Dendritic cell treated with granulocyte-macrophage colony-stimulating factor and Interleukin-4, amounts not matched to agents 40 ng/mL and 50 ng/mL, for 4 days (primary cell): Measurements from ENCODE around the gene PRODH2.
A peak's percentile ranks its signal among the peaks of the same experiment; 100 is the strongest.
"Not testable (repeated sequence)": the region's sequence is repeated elsewhere in the genome, so short reads cannot be mapped to it uniquely, and the experiment has no call there.

Source experiments
- H3K27ac Mint-ChIP-seq: one replicate; pipeline ENCODE4 v1.8.0; 2022; ENCODE audit warnings: mild to moderate bottlenecking, mixed read lengths
- H3K27me3 Mint-ChIP-seq: one replicate; pipeline ENCODE4 v1.8.0; 2022; ENCODE audit warnings: mild to moderate bottlenecking, mixed read lengths
- H3K36me3 Mint-ChIP-seq: one replicate; pipeline ENCODE4 v1.8.0; 2022; ENCODE audit warnings: low read depth, mixed read lengths
- H3K4me1 Mint-ChIP-seq: one replicate; pipeline ENCODE4 v1.8.0; 2022; ENCODE audit warnings: low read depth, mixed read lengths
- H3K4me3 Mint-ChIP-seq: one replicate; pipeline ENCODE4 v1.8.0; 2022; ENCODE audit warnings: mild to moderate bottlenecking, moderate library complexity, mixed read lengths
- H3K9me3 Mint-ChIP-seq: one replicate; pipeline ENCODE4 v1.8.0; 2022; ENCODE audit warnings: mixed read lengths
- intact Hi-C: fragments of 100-400 bp; cut with micrococcal nuclease; formaldehyde crosslinking; loops from one replicate; pipeline ENCODE4 v1.15.0; 2022

PRODH2 gene

GRCh38 chr19:35847911-35848310 is 35.3 kb upstream of the PRODH2 start:
- peaks cover 82% of the 10 kb centered on the region for H3K27me3 Mint-ChIP-seq
- peaks cover 16% of the 10 kb centered on the region for H3K4me1 Mint-ChIP-seq
- H3K9me3 Mint-ChIP-seq: no peaks in the 10 kb centered on the region
- H3K36me3 Mint-ChIP-seq: no peaks in the 10 kb centered on the region
- H3K4me3 Mint-ChIP-seq: no peak overlapping the region
- H3K27ac Mint-ChIP-seq: no peak overlapping the region
- intact Hi-C loops: no loop called here

DNA sequence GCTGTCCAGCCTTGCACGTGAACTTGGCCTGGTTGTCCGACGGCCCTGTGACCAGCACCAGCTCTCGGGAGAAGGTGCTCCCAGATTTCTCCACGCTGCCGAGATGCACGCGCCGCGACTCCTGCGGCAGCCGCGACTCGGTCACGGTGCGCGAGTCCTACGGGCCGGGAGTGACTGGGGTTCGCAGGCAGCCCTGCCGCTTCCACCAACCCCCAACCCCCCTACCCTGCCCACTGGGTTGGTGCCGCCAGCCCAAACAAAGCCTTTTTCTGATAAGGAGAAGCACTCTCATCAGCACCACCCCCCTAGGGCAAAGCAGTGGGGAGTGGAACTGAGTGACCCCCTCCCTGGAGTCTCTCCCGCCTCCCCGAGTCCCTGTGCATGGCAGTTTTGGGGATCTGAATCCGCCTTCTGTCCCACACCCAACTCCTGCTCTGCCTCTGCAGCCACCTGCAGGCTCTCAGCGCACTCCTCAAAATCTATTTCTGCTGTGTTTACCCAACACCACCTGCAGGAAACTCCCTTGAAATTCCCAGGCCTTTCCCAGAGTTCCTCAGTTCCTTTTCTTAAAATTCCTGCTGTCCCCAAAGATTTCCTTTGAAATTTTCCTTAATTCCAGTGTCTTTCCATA is 33.5 kb upstream of the PRODH2 start:
- intact Hi-C loops: no loop called here
- no peak overlapping the region for H3K27ac Mint-ChIP-seq
- no peak overlapping the region for H3K4me3 Mint-ChIP-seq
- H3K4me1 Mint-ChIP-seq: peaks cover 16% of the 10 kb centered on the region
- H3K36me3 Mint-ChIP-seq: no peaks in the 10 kb centered on the region
- peaks cover 71% of the 10 kb centered on the region for H3K27me3 Mint-ChIP-seq
- H3K9me3 Mint-ChIP-seq: no peaks in the 10 kb centered on the region

GRCh38 chr19:35845215-35846037 is 32.8 kb upstream of the PRODH2 start:
- Mint-ChIP-seq H3K4me3 (peak overlapping the region; percentile 62), H3K36me3 (no peaks in the 10 kb centered on the region), H3K27ac (no peak overlapping the region), H3K9me3 (no peaks in the 10 kb centered on the region), H3K27me3 (peaks cover 64% of the 10 kb centered on the region), H3K4me1 (peaks cover 16% of the 10 kb centered on the region)
- intact Hi-C loops: no loop called here

GRCh38 chr19:35844482-35845214 is 32.0 kb upstream of the PRODH2 start:
- Mint-ChIP-seq H3K4me3 (peak overlapping the region; percentile 62), H3K9me3 (no peaks in the 10 kb centered on the region), H3K27me3 (peaks cover 64% of the 10 kb centered on the region), H3K36me3 (no peaks in the 10 kb centered on the region), H3K27ac (no peak overlapping the region), H3K4me1 (peaks cover 16% of the 10 kb centered on the region)
- intact Hi-C loops: no loop called here

DNA sequence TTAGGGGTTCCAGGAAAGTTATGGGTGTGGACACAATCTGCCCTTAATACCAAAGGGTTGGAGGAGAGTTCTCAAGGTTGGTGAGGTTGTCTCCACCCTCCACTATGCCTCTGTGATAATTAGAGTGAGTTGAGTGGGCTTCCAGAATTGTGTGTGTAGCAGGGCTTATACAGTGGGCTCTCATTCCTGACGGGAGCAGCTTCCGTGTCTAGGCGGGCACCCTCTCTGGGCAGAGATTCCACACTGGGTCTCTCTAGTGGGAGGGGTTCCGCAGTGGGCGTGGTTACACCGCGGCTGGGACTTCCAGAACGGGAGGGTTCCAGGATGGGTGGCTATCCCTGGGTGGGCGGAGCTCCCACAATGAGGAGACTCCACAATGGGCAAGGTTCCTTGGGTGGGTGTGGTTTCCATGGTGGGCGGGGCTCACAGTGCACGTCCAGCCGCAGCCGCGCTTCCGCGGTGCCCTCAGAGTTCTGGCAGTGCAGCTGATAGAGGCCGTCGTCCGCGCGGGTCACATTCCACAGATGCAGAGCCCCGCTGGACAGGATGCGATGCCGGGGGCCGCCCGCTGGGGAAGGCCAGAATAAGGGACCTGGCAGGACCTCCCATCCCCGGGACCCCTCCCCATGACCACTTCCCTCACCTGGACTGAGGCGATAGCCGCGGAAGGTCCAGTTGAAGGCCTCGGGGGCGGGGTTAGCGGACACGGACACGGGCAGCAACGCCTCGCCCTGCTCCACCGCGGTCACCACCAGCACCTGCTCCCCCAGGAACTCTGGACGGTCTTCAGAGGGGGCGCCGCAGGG is 31.2 kb upstream of the PRODH2 start:
- Mint-ChIP-seq H3K27ac (no peak overlapping the region), H3K4me3 (no peak overlapping the region), H3K4me1 (peaks cover 16% of the 10 kb centered on the region), H3K9me3 (no peaks in the 10 kb centered on the region), H3K27me3 (peaks cover 60% of the 10 kb centered on the region), H3K36me3 (no peaks in the 10 kb centered on the region)
- intact Hi-C loops: no loop called here

DNA sequence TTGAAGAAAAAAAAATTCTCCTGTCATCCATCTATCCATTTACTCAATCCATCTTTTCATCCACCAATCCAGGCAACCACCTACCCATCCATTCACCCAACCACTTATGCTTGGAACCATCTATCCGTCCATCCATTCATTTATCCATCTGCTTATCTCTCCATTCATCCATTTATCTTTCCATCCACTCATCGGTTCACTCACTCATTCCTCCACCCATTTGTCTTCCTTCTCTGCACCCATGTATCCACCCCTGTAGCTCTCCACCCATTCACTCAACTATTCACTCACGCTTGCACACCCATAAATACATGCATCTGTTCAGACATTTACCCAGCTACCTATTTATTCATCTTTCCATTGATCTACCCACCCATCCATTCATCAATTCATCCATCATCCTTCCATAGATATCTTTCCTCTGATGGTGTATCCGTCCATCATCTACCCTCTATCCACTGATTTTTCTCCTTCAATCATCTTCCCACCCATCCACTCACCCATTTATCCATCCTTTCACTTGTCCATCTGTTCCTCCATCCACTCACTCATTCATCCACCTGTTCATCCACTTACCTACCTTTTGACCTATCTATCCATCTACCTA is 30.1 kb upstream of the PRODH2 start:
- no peak overlapping the region for H3K4me3 Mint-ChIP-seq
- intact Hi-C loops: no loop called here
- H3K27ac Mint-ChIP-seq: no peak overlapping the region
- no peaks in the 10 kb centered on the region for H3K36me3 Mint-ChIP-seq
- no peaks in the 10 kb centered on the region for H3K9me3 Mint-ChIP-seq
- H3K4me1 Mint-ChIP-seq: peaks cover 16% of the 10 kb centered on the region
- H3K27me3 Mint-ChIP-seq: peaks cover 50% of the 10 kb centered on the region

DNA sequence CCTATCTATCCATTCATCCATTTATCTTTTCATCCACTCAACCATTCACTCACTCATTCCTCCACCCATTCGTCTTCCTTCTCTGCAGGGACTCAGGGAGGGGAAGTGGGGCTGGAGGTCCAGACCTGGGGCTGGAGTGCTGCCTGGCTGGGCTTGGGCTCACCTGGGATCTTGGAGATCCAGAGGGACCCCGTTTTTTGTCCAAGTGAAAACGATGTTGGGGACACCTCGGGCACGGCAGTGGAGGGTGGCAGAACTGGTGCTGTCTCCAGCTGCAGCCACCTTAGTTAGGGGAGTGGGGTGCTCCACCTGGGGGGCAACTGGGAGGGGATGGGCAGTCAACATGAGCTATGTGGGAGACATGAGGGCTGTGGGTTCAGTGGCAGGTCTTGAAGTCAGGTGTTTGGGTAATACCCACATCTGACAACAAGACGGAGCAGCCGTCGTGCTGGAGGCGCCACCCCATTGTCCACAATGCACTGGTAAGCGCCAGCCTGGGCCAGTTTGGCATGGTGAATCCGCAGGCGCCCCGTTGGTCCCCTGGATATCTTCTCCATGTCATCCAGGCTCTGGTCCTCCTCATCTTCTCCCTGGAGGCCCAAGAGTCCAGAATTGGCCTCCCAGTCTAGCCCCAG is 29.4 kb upstream of the PRODH2 start:
- Mint-ChIP-seq H3K27me3 (peaks cover 49% of the 10 kb centered on the region), H3K27ac (no peak overlapping the region), H3K9me3 (no peaks in the 10 kb centered on the region), H3K4me3 (no peak overlapping the region), H3K36me3 (no peaks in the 10 kb centered on the region), H3K4me1 (peaks cover 16% of the 10 kb centered on the region)
- intact Hi-C loops: no loop called here

DNA sequence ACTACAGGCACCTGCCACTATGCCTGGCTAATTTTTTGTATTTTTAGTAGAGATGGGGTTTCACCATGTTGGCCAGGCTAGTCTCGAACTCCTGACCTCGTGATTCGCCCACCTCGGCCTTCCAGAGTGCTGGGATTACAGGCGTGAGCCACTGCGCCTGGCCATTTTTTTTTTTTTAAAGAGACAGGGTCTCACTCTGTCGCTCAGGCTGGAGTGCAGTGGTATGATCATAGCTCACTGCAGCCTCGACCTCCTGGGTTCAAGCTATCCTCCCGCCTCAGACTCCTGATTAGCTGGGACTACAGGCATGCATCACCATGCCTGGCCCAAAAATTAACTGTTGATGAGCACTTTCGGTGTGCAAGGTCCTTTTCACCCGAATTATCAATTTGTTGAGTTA is 23.5 kb upstream of the PRODH2 start:
- peaks cover 22% of the 10 kb centered on the region for H3K27me3 Mint-ChIP-seq
- H3K9me3 Mint-ChIP-seq, H3K4me1 Mint-ChIP-seq, intact Hi-C loops, H3K36me3 Mint-ChIP-seq, H3K27ac Mint-ChIP-seq, H3K4me3 Mint-ChIP-seq: not testable (repeated sequence)

DNA sequence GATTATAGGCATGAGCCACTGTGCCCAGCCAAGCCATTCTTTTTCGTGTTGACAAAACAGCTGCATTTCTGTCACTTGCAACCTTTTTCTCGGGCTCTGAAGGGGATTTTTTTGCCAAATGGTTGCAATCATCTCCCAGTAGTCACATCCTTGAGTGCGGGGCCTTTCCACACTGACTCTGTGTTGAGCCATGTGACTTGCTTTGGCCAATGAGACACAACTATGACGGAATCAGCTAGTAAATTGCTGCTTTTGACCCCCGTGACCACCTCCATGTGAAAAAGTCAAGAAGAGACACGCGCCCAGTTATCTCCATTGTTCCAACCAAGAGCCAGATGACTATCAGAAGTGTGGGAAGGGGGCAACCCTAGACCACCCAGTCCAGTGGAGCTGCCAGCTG is 21.3 kb upstream of the PRODH2 start:
- H3K9me3 Mint-ChIP-seq: no peaks in the 10 kb centered on the region
- no peak overlapping the region for H3K4me3 Mint-ChIP-seq
- no peaks in the 10 kb centered on the region for H3K4me1 Mint-ChIP-seq
- peaks cover 24% of the 10 kb centered on the region for H3K27me3 Mint-ChIP-seq
- H3K36me3 Mint-ChIP-seq: no peaks in the 10 kb centered on the region
- intact Hi-C loops: no loop called here
- no peak overlapping the region for H3K27ac Mint-ChIP-seq

- H3K27ac Mint-ChIP-seq: no peak overlapping the region
- H3K4me3 Mint-ChIP-seq: no peak overlapping the region
- H3K36me3 Mint-ChIP-seq: no peaks in the 10 kb centered on the region
- no peaks in the 10 kb centered on the region for H3K9me3 Mint-ChIP-seq
- intact Hi-C loops: no loop called here
- H3K27me3 Mint-ChIP-seq: peaks cover 23% of the 10 kb centered on the region
- H3K4me1 Mint-ChIP-seq: no peaks in the 10 kb centered on the region
Measured at GRCh38 chr19:35832054-35832453, 19.4 kb upstream of the PRODH2 start.

GRCh38 chr19:35830986-35831385 is 18.3 kb upstream of the PRODH2 start:
- Mint-ChIP-seq H3K4me1 (no peaks in the 10 kb centered on the region), H3K4me3 (no peak overlapping the region), H3K27me3 (peaks cover 17% of the 10 kb centered on the region)

GRCh38 chr19:35828692-35829301 is 16.2 kb upstream of the PRODH2 start:
- peaks cover 13% of the 10 kb centered on the region for H3K27me3 Mint-ChIP-seq
- no peak overlapping the region for H3K4me3 Mint-ChIP-seq
- no peaks in the 10 kb centered on the region for H3K36me3 Mint-ChIP-seq
- H3K9me3 Mint-ChIP-seq: no peaks in the 10 kb centered on the region
- no peak overlapping the region for H3K27ac Mint-ChIP-seq
- intact Hi-C loops: no loop called here
- H3K4me1 Mint-ChIP-seq: no peaks in the 10 kb centered on the region

More at GRCh38 chr19:35830986-35831385, 18.3 kb upstream of the PRODH2 start:
- Mint-ChIP-seq H3K9me3 (no peaks in the 10 kb centered on the region), H3K36me3 (no peaks in the 10 kb centered on the region), H3K27ac (no peak overlapping the region)
- intact Hi-C loops: no loop called here

DNA sequence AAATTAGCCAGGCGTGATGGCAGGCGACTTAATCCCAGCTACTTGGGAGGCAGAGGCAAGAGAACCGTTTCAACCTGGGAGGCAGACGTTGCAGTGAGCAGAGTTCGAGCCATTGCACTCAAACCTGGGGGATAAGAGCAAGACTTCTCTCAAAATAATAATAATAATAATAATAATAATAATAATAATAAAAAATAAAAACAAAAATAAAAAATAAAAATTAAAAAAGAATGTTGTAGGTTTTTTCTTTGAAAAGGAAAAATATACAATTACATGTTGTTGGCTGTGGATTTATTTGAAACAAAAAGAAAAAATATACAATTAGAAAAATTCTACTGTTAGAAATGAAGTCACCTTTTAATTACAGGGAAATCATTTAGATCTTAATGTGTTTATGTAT is 11.5 kb upstream of the PRODH2 start:
- Mint-ChIP-seq H3K27ac (no peak overlapping the region), H3K27me3 (peaks cover 8% of the 10 kb centered on the region), H3K4me3 (no peak overlapping the region), H3K9me3 (no peaks in the 10 kb centered on the region), H3K4me1 (peaks cover 5% of the 10 kb centered on the region), H3K36me3 (no peaks in the 10 kb centered on the region)
- intact Hi-C loops: no loop called here
